HG02571 (cell line): ENCODE data around the gene TIAM2.

ENCODE experiments used
- ATAC-seq: cut with Tn5 transposase; IDR thresholded peaks from one replicate; pipeline ENCODE4 v1.9.1; 2021; ENCODE audit warnings: mild to moderate bottlenecking, moderate library complexity; ENCODE audit not compliant: unreplicated experiment

Gene TIAM2

GRCh38 chr6:155055729-155056128 is 60.6 kb downstream of the TIAM2 start:
- no peak for ATAC-seq

- no peak for ATAC-seq
Observed at GRCh38 chr6:155056756-155057155, 61.6 kb downstream of the TIAM2 start.

GRCh38 chr6:155061381-155061780 is 66.3 kb downstream of the TIAM2 start:
- ATAC-seq: no peak

- no peak for ATAC-seq
Observed at GRCh38 chr6:155062866-155063341, 67.8 kb downstream of the TIAM2 start.

- no peak for ATAC-seq
Observed at GRCh38 chr6:155064303-155064702, 69.2 kb downstream of the TIAM2 start.

GRCh38 chr6:155066361-155066760 is 71.2 kb downstream of the TIAM2 start:
- no peak for ATAC-seq

GRCh38 chr6:155066921-155067680 is 72.0 kb downstream of the TIAM2 start:
- ATAC-seq: no peak

- no peak for ATAC-seq
Observed at GRCh38 chr6:155067956-155068615, 73.0 kb downstream of the TIAM2 start.

GRCh38 chr6:155069543-155069942 is 74.4 kb downstream of the TIAM2 start:
- ATAC-seq: no peak

- ATAC-seq: no peak
Observed at GRCh38 chr6:155075930-155076695, 81.0 kb downstream of the TIAM2 start.

- ATAC-seq: no peak
Observed at GRCh38 chr6:155077331-155077730, 82.2 kb downstream of the TIAM2 start.

GRCh38 chr6:155077784-155078183 is 82.7 kb downstream of the TIAM2 start:
- ATAC-seq: no peak

GRCh38 chr6:155078331-155078745 is 83.2 kb downstream of the TIAM2 start:
- no peak for ATAC-seq

GRCh38 chr6:155079985-155080452 is 84.9 kb downstream of the TIAM2 start:
- no peak for ATAC-seq

- ATAC-seq: no peak
Observed at GRCh38 chr6:155080881-155081845, 86.0 kb downstream of the TIAM2 start.

GRCh38 chr6:155084431-155085123 is 89.5 kb downstream of the TIAM2 start:
- no peak for ATAC-seq

GRCh38 chr6:155085582-155086257 is 90.6 kb downstream of the TIAM2 start:
- ATAC-seq: no peak

GRCh38 chr6:155088856-155089255 is 93.7 kb downstream of the TIAM2 start:
- no peak for ATAC-seq

GRCh38 chr6:155089746-155090145 is 94.6 kb downstream of the TIAM2 start:
- ATAC-seq: no peak
